Esophagus squamous epithelium (tissue), 5 donors: Measurements from ENCODE around the gene HSD3B1. TPM values are rescaled to one million over a fixed set of nuclear protein-coding genes. Genes with fewer than 3 reads are reported as not detected.

Experiments used
- DNase-seq: peaks from one replicate; lab custom pipeline; 2025; lab: John Stamatoyannopoulos, UW
- H3K27ac ChIP-seq, 4 donors: fragments of 200-600 bp; sonication (generic); one replicate each; pipeline ENCODE4 v1.5.1; 2016 to 2019; ENCODE audit warnings: mild to moderate bottlenecking in 1 of 4
- H3K27me3 ChIP-seq, 4 donors: fragments of 200-600 bp; sonication (generic); 1 replicate in 3 of 4; 2 replicates in 1 of 4; pipeline versions ENCODE4 v1.5.1 to v1.6.0; 2017 to 2021; ENCODE audit warnings: antibody characterized with exemption in 1 of 4
- H3K36me3 ChIP-seq, 3 donors: fragments of 200-600 bp; sonication (generic); one replicate each; pipeline ENCODE4 v1.5.1; 2016 to 2019
- H3K4me1 ChIP-seq, 3 donors: fragments of 200-600 bp; sonication (generic); one replicate each; pipeline ENCODE4 v1.5.1; 2017 to 2019
- H3K4me3 ChIP-seq, 4 donors: fragments of 200-600 bp; sonication (generic); 1 replicate in 3 of 4; 2 replicates in 1 of 4; pipeline ENCODE4 v1.5.1; 2016 to 2019; ENCODE audit warnings: mild to moderate bottlenecking in 2 of 4, moderate library complexity in 1 of 4
- H3K9me3 ChIP-seq, 3 donors: fragments of 200-600 bp; sonication (generic); one replicate each; pipeline ENCODE4 v1.5.1; 2016 to 2019
- CTCF ChIP-seq, 6 experiments: fragments of 450-650 bp in 4 of 6; fragments of 200-600 bp in 2 of 6; sonication (generic) in 2 of 6; IDR thresholded peaks; one replicate each; pipeline ENCODE4 v1.5.1; 2016 to 2019; ENCODE audit warnings: antibody characterized with exemption in 6 of 6, mild to moderate bottlenecking in 4 of 6, moderate library complexity in 4 of 6
- POLR2A ChIP-seq, 4 donors: fragments of 450-650 bp; IDR thresholded peaks; one replicate each; pipeline ENCODE4 v1.6.1; 2017; ENCODE audit warnings: antibody characterized with exemption in 4 of 4, mild to moderate bottlenecking in 4 of 4, moderate library complexity in 3 of 4
- WGBS, 2 donors: methylation state at CpG; one replicate each; pipeline ENCODE4 v1.1.5; 2018; 5-methylcytosine and 5-hydroxymethylcytosine counted together
- intact Hi-C: fragments of 100-400 bp; cut with DNase I; formaldehyde crosslinking; loops from one replicate; pipeline ENCODE4 v1.15.0; 2022
- total RNA-seq, 4 donors: library from RNA; depleted of rRNA; stranded (reverse); fragments of >200 nt; gene quantifications; one replicate each; pipeline ENCODE4 v1.1.0, GENCODE V29; 2016
- donor health status: DM: yes; HTN: yes; CAD: no.

HSD3B1 gene
- total RNA-seq, 4 donors from 2014 or later, result not detected

GRCh38 chr1:119481951-119482350, 25.1 kb upstream of the HSD3B1 start:
- no peak overlapping the region for H3K4me3 ChIP-seq
- H3K4me1 ChIP-seq, result no peaks in the 10 kb centered on the region
- DNase-seq, result no peak
- H3K27me3 ChIP-seq, result no peaks in the 10 kb centered on the region
- TF ChIP-seq CTCF (IDR thresholded peaks at IDR 0.05) (no peak), POLR2A (IDR thresholded peaks at IDR 0.05) (no peak)
- H3K9me3 ChIP-seq, result no peaks in the 10 kb centered on the region
- no peak overlapping the region for H3K27ac ChIP-seq
- intact Hi-C loops, result no loop called here
- H3K36me3 ChIP-seq, result no peaks in the 10 kb centered on the region

- WGBS, 2 donors, result 71 to 77% methylated on average over 3 to 5 of the region's 6 CpGs
- no peak overlapping the region for H3K4me3 ChIP-seq
- intact Hi-C loops, result no loop called here
Measured at GRCh38 chr1:119482517-119483425, 24.2 kb upstream of the HSD3B1 start.

GRCh38 chr1:119483441-119484200, 23.4 kb upstream of the HSD3B1 start:
- no peak for DNase-seq
- no peak overlapping the region for H3K4me3 ChIP-seq
- WGBS, 2 donors, result 48 to 52% methylated on average over 6 of the region's 6 CpGs
- intact Hi-C loops, result no loop called here
- no peaks in the 10 kb centered on the region for H3K4me1 ChIP-seq
- H3K27me3 ChIP-seq, result no peaks in the 10 kb centered on the region
- TF ChIP-seq CTCF (IDR thresholded peaks at IDR 0.05) (no peak), POLR2A (IDR thresholded peaks at IDR 0.05) (no peak)
- no peaks in the 10 kb centered on the region for H3K9me3 ChIP-seq
- no peak overlapping the region for H3K27ac ChIP-seq
- no peaks in the 10 kb centered on the region for H3K36me3 ChIP-seq

More at GRCh38 chr1:119482517-119483425, 24.2 kb upstream of the HSD3B1 start:
- Histone ChIP-seq H3K27ac (no peak overlapping the region), H3K27me3 (no peaks in the 10 kb centered on the region), H3K4me1 (no peaks in the 10 kb centered on the region), H3K9me3 (no peaks in the 10 kb centered on the region), H3K36me3 (no peaks in the 10 kb centered on the region)
- TF ChIP-seq POLR2A (IDR thresholded peaks at IDR 0.05) (no peak), CTCF (IDR thresholded peaks at IDR 0.05) (no peak)
- no peak for DNase-seq

- H3K36me3 ChIP-seq, result no peaks in the 10 kb centered on the region
- intact Hi-C loops, result no loop called here
- TF ChIP-seq POLR2A (IDR thresholded peaks at IDR 0.05) (no peak), CTCF (IDR thresholded peaks at IDR 0.05) (no peak)
- H3K27ac ChIP-seq, result no peak overlapping the region
- WGBS, 2 donors, result 76 to 83% methylated on average over 4 of the region's 4 CpGs
- H3K4me1 ChIP-seq, result no peaks in the 10 kb centered on the region
- no peaks in the 10 kb centered on the region for H3K27me3 ChIP-seq
- DNase-seq, result no peak
- H3K4me3 ChIP-seq, result no peak overlapping the region
- no peaks in the 10 kb centered on the region for H3K9me3 ChIP-seq
Measured at GRCh38 chr1:119485201-119485600, 21.8 kb upstream of the HSD3B1 start.

- H3K4me3 ChIP-seq, result no peak overlapping the region
- no peaks in the 10 kb centered on the region for H3K27me3 ChIP-seq
- TF ChIP-seq CTCF (IDR thresholded peaks at IDR 0.05) (no peak), POLR2A (IDR thresholded peaks at IDR 0.05) (no peak)
- DNase-seq, result no peak
- WGBS, 2 donors, result 79 to 82% methylated on average over 4 of the region's 4 CpGs
- intact Hi-C loops, result no loop called here
- H3K4me1 ChIP-seq, result no peaks in the 10 kb centered on the region
- no peaks in the 10 kb centered on the region for H3K36me3 ChIP-seq
- no peak overlapping the region for H3K27ac ChIP-seq
- no peaks in the 10 kb centered on the region for H3K9me3 ChIP-seq
Measured at GRCh38 chr1:119488216-119488615, 18.8 kb upstream of the HSD3B1 start.
